HG03095 (cell line): ENCODE results near the gene MYH9.

ENCODE experiments used
- ATAC-seq: cut with Tn5 transposase; IDR thresholded peaks from one replicate; pipeline ENCODE4 v1.9.1; 2021; ENCODE audit warnings: moderate library complexity; ENCODE audit not compliant: unreplicated experiment

MYH9 gene

DNA sequence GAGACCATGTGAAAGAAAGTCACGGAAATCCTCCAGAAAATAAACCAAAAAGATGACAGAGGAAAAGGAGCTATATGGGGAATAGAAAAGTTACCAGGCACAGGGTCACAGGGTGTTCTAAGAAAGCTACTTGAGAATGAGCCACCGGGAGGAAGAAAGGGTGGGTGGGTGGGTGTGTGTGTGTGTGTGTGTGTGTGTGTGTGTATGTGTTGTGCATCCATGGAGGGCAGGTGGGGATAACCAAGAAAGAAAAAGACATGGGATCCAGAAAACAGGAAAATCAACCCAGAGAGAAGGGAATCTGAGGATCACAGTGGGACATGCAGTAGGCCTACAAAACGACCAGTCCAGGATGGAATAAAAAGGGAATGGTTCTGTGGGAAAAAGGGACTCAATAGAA is 152.2 kb downstream of the MYH9 start:
- no peak for ATAC-seq

- no peak for ATAC-seq
These were observed 152.8 kb downstream of the MYH9 start for GRCh38 chr22:36234919-36235318.

DNA sequence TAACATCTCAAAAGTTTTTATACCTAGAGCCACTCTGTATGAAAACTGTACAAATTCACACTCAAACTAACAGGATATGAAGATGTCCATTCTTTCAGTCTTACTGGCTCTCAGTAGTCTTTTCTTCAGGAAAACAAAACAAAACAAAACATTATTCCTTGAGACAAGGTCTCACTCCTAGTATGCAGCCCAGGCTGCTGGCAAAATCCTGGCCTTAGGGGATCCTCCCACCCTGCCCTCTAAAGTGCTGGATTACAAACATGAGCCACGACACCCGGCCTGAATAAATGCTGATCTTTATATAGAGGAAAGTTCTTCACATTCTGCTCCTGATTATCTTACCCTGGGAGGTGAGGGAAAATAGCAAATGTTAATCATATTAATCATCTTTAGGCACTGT is 153.6 kb downstream of the MYH9 start:
- ATAC-seq: no peak

GRCh38 chr22:36233796-36234195 is 154.0 kb downstream of the MYH9 start:
- no peak for ATAC-seq

- ATAC-seq: no peak
These were observed 154.9 kb downstream of the MYH9 start for GRCh38 chr22:36232715-36233401.
